ENCODE results near the gene POT1. TPM values are rescaled to one million over a fixed set of nuclear protein-coding genes. Genes with fewer than 3 reads are reported as not detected.

POT1 gene
- total RNA-seq, 2 experiments from 2014 or later = 26.2 to 30.8 TPM

Other genes with a start within 250 kb of the POT1 start
- not detected for gene GPR37, start 164.0 kb downstream of the POT1 start, total RNA-seq